ENCODE measurements around the gene NKIRAS1.
"Not testable (repeated sequence)": the region's sequence is repeated elsewhere in the genome, so short reads cannot be mapped to it uniquely, and the experiment has no call there.

The NKIRAS1 gene

GRCh38 chr3:23916152-23916885, 471 bp downstream of the NKIRAS1 start:
- TF ChIP-seq CTCF (IDR thresholded peaks at IDR 0.05; ENCODE audit: control insufficient read depth, extremely low read depth, insufficient read depth), result no peak
- no peak for DNase-seq (ENCODE audit: low read depth)
- H3K4me3 ChIP-seq (ENCODE audit: low read depth, low read length), result peak overlapping the region; percentile 90

GRCh38 chr3:23915537-23916108, 1.2 kb downstream of the NKIRAS1 start:
- no peak for DNase-seq (ENCODE audit: low read depth)
- TF ChIP-seq CTCF (IDR thresholded peaks at IDR 0.05; ENCODE audit: control insufficient read depth, extremely low read depth, insufficient read depth), result no peak
- peak overlapping the region; percentile 90 for H3K4me3 ChIP-seq (ENCODE audit: low read depth, low read length)

GRCh38 chr3:23913873-23914743, 2.7 kb downstream of the NKIRAS1 start:
- no peak overlapping the region for H3K4me3 ChIP-seq (ENCODE audit: low read depth, low read length)
- no peak for TF ChIP-seq CTCF (IDR thresholded peaks at IDR 0.05; ENCODE audit: control insufficient read depth, extremely low read depth, insufficient read depth)
- no peak for DNase-seq (ENCODE audit: low read depth)

- DNase-seq (ENCODE audit: low read depth), result no peak
- no peak for TF ChIP-seq CTCF (IDR thresholded peaks at IDR 0.05; ENCODE audit: control insufficient read depth, extremely low read depth, insufficient read depth)
- no peak overlapping the region for H3K4me3 ChIP-seq (ENCODE audit: low read depth, low read length)
Observed at GRCh38 chr3:23913182-23913581, 3.6 kb downstream of the NKIRAS1 start.

- DNase-seq (ENCODE audit: low read depth); H3K4me3 ChIP-seq (ENCODE audit: low read depth, low read length): not testable (repeated sequence)
Observed at GRCh38 chr3:23912335-23912734, 4.5 kb downstream of the NKIRAS1 start.

- no peak overlapping the region for H3K4me3 ChIP-seq (ENCODE audit: low read depth, low read length)
- no peak for DNase-seq (ENCODE audit: low read depth)
- TF ChIP-seq CTCF (IDR thresholded peaks at IDR 0.05; ENCODE audit: control insufficient read depth, extremely low read depth, insufficient read depth), result no peak
Observed at GRCh38 chr3:23911397-23911796, 5.4 kb downstream of the NKIRAS1 start.

GRCh38 chr3:23909341-23909740, 7.4 kb downstream of the NKIRAS1 start:
- no peak for TF ChIP-seq CTCF (IDR thresholded peaks at IDR 0.05; ENCODE audit: control insufficient read depth, extremely low read depth, insufficient read depth)
- no peak overlapping the region for H3K4me3 ChIP-seq (ENCODE audit: low read depth, low read length)

More at GRCh38 chr3:23909341-23909740, 7.4 kb downstream of the NKIRAS1 start:
- no peak for DNase-seq (ENCODE audit: low read depth)
